Spinal cord (tissue), 10 donors: ENCODE data around the gene HACE1. TPM values are rescaled to one million over a fixed set of nuclear protein-coding genes. Genes with fewer than 3 reads are reported as not detected.
A peak's percentile ranks its signal among the peaks of the same experiment; 100 is the strongest.
"Not testable (repeated sequence)": the region's sequence is repeated elsewhere in the genome, so short reads cannot be mapped to it uniquely, and the experiment has no call there.

Source experiments
- DNase-seq, 6 donors: peaks; one replicate each; pipeline versions ENCODE4 v3.0.0 to v3.0.0-alpha.2; 2013 to 2015; ENCODE audit warnings: low spot score in 6 of 6, low read depth in 4 of 6
- H3K27ac ChIP-seq: one replicate; pipeline ENCODE4 v1.5.1; 2013; ENCODE audit warnings: low read depth, low read length, control low read depth
- H3K27me3 ChIP-seq: one replicate; pipeline ENCODE4 v1.6.1; 2013; ENCODE audit warnings: low read length; ENCODE audit not compliant: control insufficient read depth, insufficient read depth
- H3K36me3 ChIP-seq: one replicate; pipeline ENCODE4 v1.6.1; 2013; ENCODE audit warnings: low read length; ENCODE audit not compliant: control insufficient read depth, insufficient read depth
- H3K4me1 ChIP-seq: one replicate; pipeline ENCODE4 v1.6.1; 2013; ENCODE audit warnings: low read length; ENCODE audit not compliant: control insufficient read depth, insufficient read depth
- H3K4me3 ChIP-seq: one replicate; pipeline ENCODE4 v1.5.1; 2013; ENCODE audit warnings: low read depth, low read length, control low read depth
- H3K9me3 ChIP-seq: one replicate; pipeline ENCODE4 v1.6.1; 2013; ENCODE audit warnings: low read length; ENCODE audit not compliant: control insufficient read depth, insufficient read depth
- WGBS: methylation state at CpG from one replicate; pipeline ENCODE4 v1.1.5; 2013; ENCODE audit warnings: missing lambda C conversion rate; ENCODE audit not compliant: insufficient coverage; 5-methylcytosine and 5-hydroxymethylcytosine counted together
- polyA plus RNA-seq, 2 donors: library from polyadenylated mRNA; unstranded; fragments of 120-200 nt; gene quantifications; one replicate each; pipeline ENCODE4 v1.2.1, GENCODE V29; 2013; ENCODE audit not compliant: insufficient read length in 2 of 2
- total RNA-seq, 2 donors: library from RNA; depleted of rRNA in 1 of 2; stranded (reverse); fragments of 120-200 nt in 1 of 2; fragments of >200 nt in 1 of 2; gene quantifications; one replicate each; pipeline versions ENCODE4 v1.2.3 to v1.2.4, GENCODE V29; 2013 to 2014
- donor health status: healthy.

The HACE1 gene
- total and polyA plus RNA-seq, 4 donors: 20.1 to 44.1 (median 22.4) TPM

- Histone ChIP-seq H3K9me3 (no peaks in the 10 kb centered on the region), H3K27ac (no peak overlapping the region), H3K4me3 (no peak overlapping the region), H3K27me3 (no peaks in the 10 kb centered on the region), H3K36me3 (no peaks in the 10 kb centered on the region), H3K4me1 (peaks cover 8% of the 10 kb centered on the region)
- DNase-seq: no peak
- 63% methylated on average over 18 of the region's 19 CpGs for WGBS
These were observed 25.9 kb upstream of the HACE1 start for GRCh38 chr6:104885518-104886043.

GRCh38 chr6:104884867-104885517 lies 25.3 kb upstream of the HACE1 start:
- no peaks in the 10 kb centered on the region for H3K27me3 ChIP-seq
- peak in 1 of 6 donors; percentile 47 for DNase-seq
- H3K36me3 ChIP-seq: no peaks in the 10 kb centered on the region
- no peak overlapping the region for H3K27ac ChIP-seq
- 46% methylated on average over 12 of the region's 12 CpGs for WGBS
- H3K4me3 ChIP-seq: no peak overlapping the region
- peaks cover 8% of the 10 kb centered on the region for H3K4me1 ChIP-seq
- H3K9me3 ChIP-seq: no peaks in the 10 kb centered on the region

- Histone ChIP-seq H3K4me1 (peaks cover 8% of the 10 kb centered on the region), H3K27me3 (no peaks in the 10 kb centered on the region), H3K36me3 (no peaks in the 10 kb centered on the region), H3K9me3 (no peaks in the 10 kb centered on the region), H3K27ac (no peak overlapping the region), H3K4me3 (no peak overlapping the region)
- DNase-seq: no peak
- WGBS: 60% methylated on average over 1 of the region's 3 CpGs
These were observed 22.4 kb upstream of the HACE1 start for GRCh38 chr6:104881964-104882668.

GRCh38 chr6:104862456-104862855 lies 2.7 kb upstream of the HACE1 start:
- no CpG with 5 or more reads among the region's 3 CpGs for WGBS

GRCh38 chr6:104860221-104860620 lies 502 bp upstream of the HACE1 start:
- no CpG with 5 or more reads among the region's 2 CpGs for WGBS
- H3K4me3 ChIP-seq: peak overlapping the region; percentile 86
- no peak overlapping the region for H3K27ac ChIP-seq
- H3K27me3 ChIP-seq: no peaks in the 10 kb centered on the region
- peaks cover 3% of the 10 kb centered on the region for H3K36me3 ChIP-seq
- no peaks in the 10 kb centered on the region for H3K4me1 ChIP-seq
- no peak for DNase-seq
- no peaks in the 10 kb centered on the region for H3K9me3 ChIP-seq

More at GRCh38 chr6:104862456-104862855, 2.7 kb upstream of the HACE1 start:
- Histone ChIP-seq H3K9me3 (no peaks in the 10 kb centered on the region), H3K4me1 (no peaks in the 10 kb centered on the region), H3K27me3 (no peaks in the 10 kb centered on the region), H3K27ac (no peak overlapping the region), H3K4me3 (no peak overlapping the region), H3K36me3 (no peaks in the 10 kb centered on the region)
- DNase-seq: no peak

- peak in 3 of 6 donors; percentile 4 to 57 (median 16) for DNase-seq
- WGBS: 0% methylated on average over 1 of the region's 3 CpGs
- peak overlapping the region; percentile 86 for H3K4me3 ChIP-seq
- H3K36me3 ChIP-seq: peaks cover 3% of the 10 kb centered on the region
- H3K9me3 ChIP-seq: no peaks in the 10 kb centered on the region
- no peaks in the 10 kb centered on the region for H3K4me1 ChIP-seq
- H3K27me3 ChIP-seq: no peaks in the 10 kb centered on the region
- H3K27ac ChIP-seq: no peak overlapping the region
These were observed 1.1 kb downstream of the HACE1 start for GRCh38 chr6:104858642-104859041.

GRCh38 chr6:104855507-104855906 lies 4.2 kb downstream of the HACE1 start:
- no CpG with 5 or more reads among the region's 2 CpGs for WGBS
- Histone ChIP-seq H3K4me1 (no peaks in the 10 kb centered on the region), H3K4me3 (no peak overlapping the region), H3K9me3 (no peaks in the 10 kb centered on the region), H3K27me3 (no peaks in the 10 kb centered on the region), H3K36me3 (peaks cover 7% of the 10 kb centered on the region), H3K27ac (no peak overlapping the region)
- DNase-seq: no peak

- not testable (repeated sequence) for H3K27me3 ChIP-seq, H3K27ac ChIP-seq, DNase-seq, H3K9me3 ChIP-seq, H3K4me3 ChIP-seq, H3K4me1 ChIP-seq
- WGBS: 96% methylated on average over 3 of the region's 8 CpGs
- peaks cover 21% of the 10 kb centered on the region for H3K36me3 ChIP-seq
These were observed 12.0 kb downstream of the HACE1 start for GRCh38 chr6:104847721-104848120.

- DNase-seq: no peak
- Histone ChIP-seq H3K27me3 (no peaks in the 10 kb centered on the region), H3K9me3 (peaks cover 3% of the 10 kb centered on the region), H3K36me3 (peaks cover 10% of the 10 kb centered on the region), H3K4me3 (no peak overlapping the region), H3K4me1 (no peaks in the 10 kb centered on the region), H3K27ac (no peak overlapping the region)
- WGBS: no CpG with 5 or more reads among the region's 2 CpGs
These were observed 16.5 kb downstream of the HACE1 start for GRCh38 chr6:104843229-104843628.

- H3K4me3 ChIP-seq: no peak overlapping the region
- DNase-seq: no peak
- H3K27me3 ChIP-seq: no peaks in the 10 kb centered on the region
- H3K27ac ChIP-seq: no peak overlapping the region
- peaks cover 15% of the 10 kb centered on the region for H3K36me3 ChIP-seq
- no peaks in the 10 kb centered on the region for H3K4me1 ChIP-seq
- WGBS: no CpG with 5 or more reads among the region's 1 CpG
- peaks cover 3% of the 10 kb centered on the region for H3K9me3 ChIP-seq
These were observed 22.6 kb downstream of the HACE1 start for GRCh38 chr6:104837158-104837557.
